RCC 7860 (cell line): ENCODE measurements around the gene CNOT6.
A peak's percentile ranks its signal among the peaks of the same experiment; 100 is the strongest.

ENCODE experiments used
- DNase-seq: peaks from one replicate; pipeline ENCODE4 v3.0.0-alpha.2; 2015; ENCODE audit warnings: low spot score
- FAIRE-seq: peaks from 2 replicates; lab custom pipeline; 2012; peaks lifted over from hg19 to GRCh38; lab: Jason Lieb, UNC

The CNOT6 gene

DNA sequence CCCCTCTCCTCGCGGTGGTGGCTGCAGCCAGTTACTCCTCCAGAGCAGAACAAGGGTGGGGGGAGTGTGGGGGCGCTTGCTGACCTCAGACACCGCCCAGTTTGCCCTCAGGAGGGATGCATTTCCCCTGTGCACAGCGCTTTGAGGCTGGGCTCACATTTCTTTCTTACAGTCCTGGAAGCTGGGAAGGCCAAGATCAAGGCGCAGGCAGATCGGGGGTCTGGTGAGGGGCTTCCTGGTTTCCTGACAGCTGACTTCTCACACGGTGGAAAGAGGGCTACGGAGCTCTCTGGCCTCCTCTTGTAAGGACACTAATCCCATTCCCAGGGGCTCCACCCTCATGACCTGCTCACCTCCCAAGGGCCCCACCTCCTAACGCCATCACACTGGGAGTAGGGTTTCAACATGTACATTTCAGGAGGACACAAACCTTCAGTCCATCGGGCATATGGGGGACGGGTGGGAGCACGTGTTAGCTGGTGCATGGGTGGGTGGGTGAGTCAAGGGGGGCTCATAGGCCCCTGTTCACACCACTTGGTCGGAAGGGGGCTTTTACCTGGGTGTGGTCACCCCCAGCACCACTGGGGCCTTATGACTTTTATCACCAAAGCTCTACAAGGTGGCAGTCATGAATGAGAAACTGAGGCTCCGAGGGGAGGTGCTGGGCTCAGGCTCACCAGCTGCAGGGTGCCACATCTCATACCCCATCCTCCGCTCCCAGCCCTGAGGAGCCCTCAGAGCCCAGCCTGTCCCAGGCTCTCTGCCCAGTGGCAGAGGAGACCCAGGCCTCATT is 104.8 kb downstream of the CNOT6 start:
- no peak for DNase-seq
- FAIRE-seq = no peak

DNA sequence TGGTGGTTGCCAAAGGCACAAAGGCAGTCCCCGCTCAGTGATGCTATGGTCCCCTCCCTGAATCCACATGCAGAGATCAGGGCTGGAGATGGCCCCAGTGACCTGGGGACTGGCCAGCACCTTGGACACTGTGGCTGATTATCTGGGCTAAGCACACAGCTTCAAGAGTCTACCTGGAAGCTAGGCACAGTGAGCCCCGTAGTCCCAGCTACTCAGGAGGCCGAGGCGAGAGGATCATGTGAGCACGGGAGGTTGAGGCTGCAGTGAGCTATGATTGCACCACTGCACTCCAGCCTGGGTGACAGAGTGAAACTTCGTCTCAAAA is 105.4 kb downstream of the CNOT6 start:
- DNase-seq (no peak), FAIRE-seq (no peak)

DNA sequence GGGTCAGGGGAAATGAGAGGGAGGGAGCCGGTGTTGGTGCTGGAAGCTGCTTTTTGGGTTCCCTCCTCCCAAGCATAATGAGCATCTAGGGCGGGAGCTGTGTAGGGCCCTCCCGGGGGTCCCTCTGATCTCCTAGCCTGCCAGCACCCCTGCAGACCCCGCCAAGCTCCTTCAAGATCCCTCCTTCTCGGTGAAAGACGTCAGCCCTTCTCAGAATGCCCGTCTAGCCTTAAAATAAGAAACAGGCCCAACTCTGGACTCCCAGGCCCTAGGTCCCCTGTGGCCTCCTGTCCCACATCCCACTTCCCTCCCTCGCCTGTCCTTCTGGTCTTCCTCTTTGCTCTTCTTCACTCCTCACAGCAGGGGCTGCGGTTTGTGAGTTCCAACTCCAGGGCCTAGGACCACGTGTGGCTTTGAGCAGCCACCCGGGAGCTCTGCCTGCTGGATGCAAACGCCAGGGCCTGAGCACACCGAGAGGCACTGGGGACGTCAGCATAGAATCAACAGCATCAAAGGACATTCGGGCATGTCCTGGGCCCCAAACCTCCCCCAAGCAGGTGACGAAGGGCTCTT is 105.9 kb downstream of the CNOT6 start:
- no peak for FAIRE-seq

DNA sequence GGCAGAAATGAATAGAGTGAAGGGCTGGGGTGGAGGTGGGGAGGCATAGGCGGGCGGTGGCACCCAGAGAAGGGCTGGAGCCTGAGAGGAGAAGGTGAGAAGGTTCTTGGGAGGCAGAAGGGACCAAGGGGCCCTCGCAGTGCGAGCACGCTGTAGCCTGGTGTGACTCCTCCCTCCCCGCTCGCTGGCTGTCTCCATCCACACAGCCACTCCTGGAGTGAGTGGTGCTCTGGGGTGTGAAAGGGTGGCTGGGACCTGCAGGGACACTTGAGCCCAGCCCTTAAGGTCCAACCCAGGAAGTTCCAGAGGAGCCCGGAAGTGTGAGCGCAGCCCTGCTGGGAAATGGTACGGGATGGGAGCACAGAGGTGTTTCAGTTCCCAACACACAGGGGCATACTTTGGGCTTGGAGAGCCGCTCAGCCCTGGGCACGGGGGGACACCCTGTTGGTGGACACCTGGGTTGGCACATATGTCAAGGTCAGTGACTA is 106.4 kb downstream of the CNOT6 start:
- no peak for DNase-seq

More for the DNA sequence above, 105.9 kb downstream of the CNOT6 start:
- DNase-seq = no peak

DNA sequence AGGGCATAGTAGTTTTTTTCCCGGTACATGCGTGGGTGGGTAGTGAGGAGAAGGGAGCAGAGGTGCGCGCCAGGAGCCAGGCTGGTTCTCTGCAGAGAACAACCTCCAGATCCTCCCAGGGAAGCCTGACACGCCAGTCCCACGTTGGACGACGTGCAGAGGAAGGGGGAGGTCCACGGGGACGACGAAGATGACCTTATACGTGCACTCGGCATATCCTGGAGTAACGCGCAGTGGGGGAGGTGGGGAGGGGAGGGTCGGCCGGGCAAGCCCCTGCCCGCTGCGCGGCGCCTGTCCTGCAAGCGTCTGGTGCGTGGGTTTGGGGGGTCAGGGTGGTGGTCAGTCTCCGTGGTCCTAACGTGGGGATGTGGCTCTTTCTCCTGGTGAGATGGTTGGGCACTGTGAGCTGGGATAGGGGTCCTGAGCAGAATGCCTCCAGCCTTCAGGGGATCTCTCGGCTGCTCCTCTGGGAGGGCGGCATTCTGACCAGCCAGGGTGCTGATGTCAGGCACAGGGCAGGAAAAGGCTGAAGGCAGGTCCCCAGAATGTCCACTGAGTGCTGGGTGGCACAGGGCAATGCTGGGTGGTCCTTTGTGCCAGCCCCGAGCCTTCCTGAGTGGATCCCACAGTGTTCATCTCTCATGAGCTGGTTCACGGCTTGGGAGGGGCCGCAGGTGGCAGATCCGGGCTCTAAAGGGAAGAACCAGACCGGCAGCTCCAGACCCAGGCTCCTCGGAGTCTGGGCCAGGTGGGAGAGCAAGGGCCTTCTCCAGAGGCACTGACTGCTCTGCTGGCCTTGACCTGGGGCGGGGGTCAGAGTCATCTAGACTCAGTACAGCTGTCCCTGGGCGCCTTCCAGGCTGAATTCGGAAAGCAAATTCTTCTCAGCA is 107.7 kb downstream of the CNOT6 start:
- no peak for FAIRE-seq
- DNase-seq = no peak

More for the DNA sequence above, 106.4 kb downstream of the CNOT6 start:
- FAIRE-seq = no peak

DNA sequence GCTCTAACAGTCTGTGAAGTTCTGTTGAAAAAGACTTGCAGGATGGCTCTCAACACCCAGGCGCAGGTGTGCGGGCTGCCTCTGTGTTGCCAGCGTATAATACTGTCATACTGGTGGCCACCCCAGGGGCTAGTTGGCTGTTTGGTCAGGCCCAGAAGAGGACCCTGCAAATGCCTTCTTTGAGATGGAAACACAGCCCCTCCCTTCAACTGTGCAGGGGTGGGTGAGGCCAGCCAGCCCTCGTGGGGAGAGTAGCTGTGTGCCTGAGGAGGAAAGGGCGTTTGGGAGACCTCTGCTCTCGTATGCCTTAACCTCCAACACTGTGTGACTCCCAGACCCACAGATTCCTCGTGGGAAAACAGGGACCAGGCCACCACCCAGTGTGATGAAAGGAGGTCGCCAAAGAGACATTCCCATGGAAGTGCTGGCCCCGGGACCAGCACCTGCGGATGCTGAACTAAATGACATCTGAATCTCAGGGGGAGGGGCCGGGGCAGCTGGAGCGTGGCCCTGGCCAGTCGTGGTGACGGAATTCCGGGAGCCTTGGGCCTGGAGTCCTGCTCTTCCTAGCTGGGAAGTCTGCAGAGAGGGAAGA is 108.4 kb downstream of the CNOT6 start:
- FAIRE-seq (no peak), DNase-seq (no peak)

DNA sequence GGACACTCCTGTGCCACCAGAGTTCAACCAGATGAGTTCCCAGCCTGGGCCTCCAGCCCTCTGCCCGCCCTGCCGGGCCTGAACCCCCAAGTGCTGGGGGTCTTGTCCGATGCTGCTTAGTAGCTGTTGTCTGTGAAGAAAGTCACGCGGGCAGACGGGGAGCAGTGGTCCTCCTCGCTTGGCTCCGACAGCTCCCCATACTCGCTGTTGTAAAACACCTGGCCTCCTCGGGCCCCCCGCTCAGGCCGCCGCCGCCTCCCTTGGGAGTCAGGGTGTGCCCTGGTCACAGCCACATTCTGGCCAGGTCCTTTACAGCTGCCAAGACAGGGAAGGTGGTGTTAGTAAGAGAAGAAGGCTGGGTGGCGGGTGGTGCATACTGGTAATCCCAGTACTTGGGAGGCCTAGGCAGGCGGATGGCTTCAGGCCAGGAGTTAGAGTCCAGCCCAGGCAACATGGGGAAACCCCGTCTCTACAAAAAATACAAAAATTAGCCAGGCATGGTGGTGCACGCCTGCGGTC is 109.0 kb downstream of the CNOT6 start:
- DNase-seq (no peak), FAIRE-seq (no peak)

DNA sequence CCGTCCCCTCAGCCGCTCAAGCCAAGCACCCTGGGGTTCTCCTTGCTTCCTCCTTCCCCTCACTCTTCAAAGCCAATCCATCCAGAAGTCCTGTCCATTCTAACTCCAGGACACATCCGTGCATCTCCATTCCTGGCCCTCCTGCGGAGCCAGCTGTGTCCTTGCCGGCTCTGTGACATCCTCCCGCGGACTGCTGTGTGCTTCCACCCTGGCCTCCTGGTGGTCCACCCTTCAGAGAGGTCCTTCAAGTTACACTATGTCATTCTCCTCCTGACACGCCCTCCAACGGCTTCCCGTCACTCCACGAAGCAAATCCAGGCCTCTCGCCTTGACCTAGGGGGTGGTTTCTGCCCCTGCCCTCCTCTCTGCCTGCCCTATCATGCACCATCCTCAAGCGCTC is 110.1 kb downstream of the CNOT6 start:
- no peak for FAIRE-seq

DNA sequence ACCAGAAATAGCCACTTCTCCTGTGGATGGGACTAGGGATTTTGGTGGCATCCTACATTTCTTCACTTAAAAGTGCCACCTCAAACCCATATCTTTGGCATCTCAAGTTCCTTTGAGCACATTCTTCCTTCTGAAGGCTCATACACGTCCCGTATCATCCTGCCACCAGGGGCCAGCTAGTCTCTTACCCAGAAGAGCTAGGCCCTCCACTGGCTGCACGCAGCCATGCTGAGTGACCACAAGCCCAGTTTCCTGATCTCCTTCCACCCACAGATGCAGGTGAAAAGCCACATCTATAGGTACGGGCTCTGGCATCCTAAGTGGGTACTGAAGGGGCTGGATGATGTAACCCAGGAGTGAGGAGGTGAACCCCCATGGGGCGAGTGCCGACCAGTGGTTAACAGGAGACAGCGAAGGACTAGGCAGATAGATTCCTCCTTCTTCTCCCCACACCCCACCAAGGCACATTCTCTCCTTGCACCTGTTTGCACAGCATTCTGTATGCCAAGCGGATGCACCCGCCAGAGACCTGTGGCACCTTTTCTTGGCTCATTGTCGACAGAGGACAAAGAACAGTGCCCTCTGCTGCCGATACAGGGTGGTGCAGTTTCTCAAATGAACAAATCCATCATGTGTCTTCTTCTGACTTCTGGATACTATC is 111.5 kb downstream of the CNOT6 start:
- no peak for FAIRE-seq
- DNase-seq = peak; percentile 38

More for the DNA sequence above, 110.1 kb downstream of the CNOT6 start:
- DNase-seq = no peak

DNA sequence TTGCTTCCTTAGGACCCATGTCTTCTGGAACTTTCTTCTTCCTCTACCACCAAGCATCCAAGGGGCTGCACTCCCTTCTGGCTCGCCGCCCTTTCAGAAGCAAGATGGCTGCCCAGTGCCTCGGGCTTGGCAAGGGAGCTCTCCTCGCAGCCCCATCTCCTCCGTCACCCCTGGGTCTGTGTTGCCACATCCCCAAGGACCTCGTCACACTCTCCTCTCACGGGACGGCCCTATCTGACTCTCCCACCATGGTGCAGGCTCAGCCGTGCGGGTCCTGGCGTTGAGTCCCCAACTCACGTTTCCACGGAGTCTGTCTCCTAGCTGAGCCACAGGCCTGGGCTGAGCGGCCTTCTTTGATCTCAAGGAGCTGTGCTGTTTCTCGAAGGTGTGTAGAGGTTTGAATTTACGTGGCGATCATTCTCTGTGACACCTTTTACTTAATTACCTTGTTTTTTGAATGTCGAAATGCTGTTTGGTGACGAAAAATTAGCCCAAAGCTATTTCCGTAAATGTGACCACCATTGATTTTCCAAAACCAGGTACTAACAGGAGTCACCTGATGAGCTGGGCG is 112.1 kb downstream of the CNOT6 start:
- DNase-seq (no peak), FAIRE-seq (no peak)

DNA sequence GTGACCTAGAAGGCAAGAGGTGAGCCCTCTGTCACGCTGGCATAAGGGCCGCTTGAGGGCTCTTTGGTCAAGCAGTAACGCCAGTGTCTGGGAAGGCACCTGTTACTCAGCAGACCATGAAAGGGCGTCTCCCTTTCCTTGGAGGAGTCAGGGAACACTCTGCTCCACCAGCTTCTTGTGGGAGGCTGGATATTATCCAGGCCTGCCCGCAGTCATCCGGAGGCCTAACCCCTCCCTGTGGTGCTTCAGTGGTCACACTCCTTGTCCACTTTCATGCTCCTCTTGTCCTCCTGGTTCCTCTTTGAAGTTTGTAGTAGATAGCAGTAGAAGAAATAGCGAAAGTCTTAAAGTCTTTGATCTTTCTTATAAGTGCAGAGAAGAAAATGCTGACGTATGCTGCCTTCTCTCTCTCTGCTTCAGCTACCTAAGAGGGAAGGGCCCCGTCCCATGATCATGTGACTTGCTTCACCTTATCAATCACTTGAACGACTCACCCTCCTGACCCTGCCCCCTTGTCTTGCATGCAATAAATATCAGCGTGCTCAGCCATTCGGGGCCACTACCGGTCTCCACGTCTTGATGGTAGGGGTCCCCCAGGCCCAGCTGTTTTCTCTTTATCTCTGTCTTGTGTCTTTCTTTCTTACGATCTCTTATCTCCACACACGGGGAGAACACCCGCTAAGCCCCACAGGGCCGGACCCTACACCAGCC is 113.8 kb downstream of the CNOT6 start:
- FAIRE-seq = no peak
- no peak for DNase-seq

DNA sequence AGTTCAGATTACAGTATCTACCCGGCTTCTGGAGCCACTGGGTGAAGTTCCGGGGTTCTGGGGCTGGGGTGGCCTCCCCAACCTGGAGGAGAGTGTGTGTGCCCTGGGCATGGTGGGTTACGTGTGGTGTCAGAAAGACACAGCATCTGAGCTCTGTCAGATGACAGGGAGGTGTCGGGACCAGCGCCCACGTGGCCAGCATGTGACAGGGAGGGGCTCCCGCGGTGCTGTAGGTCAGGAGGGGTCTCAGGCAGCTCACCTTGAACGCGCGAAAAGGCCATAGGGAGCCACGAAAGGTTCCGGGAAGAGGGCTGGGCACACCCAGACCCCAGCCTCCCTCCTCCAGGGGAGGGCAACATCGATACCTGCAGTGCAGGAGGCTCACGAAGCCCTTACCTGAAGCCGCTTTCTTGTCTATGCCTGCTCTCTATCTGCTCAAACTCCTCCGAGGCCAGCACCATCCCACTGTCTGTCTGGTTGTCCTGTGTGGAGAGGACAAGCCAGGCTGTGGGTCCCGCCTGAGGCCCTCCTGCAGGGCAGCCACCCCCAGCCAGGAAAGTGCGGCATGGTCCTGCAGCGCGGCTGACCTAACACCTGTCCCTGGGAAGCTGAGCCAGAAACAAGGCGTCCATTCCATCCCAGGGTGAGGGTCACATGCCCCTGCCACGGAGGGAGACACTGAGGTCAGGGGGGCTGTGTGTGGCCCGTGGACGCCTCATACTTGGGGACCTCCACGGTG is 114.6 kb downstream of the CNOT6 start:
- FAIRE-seq = no peak

DNA sequence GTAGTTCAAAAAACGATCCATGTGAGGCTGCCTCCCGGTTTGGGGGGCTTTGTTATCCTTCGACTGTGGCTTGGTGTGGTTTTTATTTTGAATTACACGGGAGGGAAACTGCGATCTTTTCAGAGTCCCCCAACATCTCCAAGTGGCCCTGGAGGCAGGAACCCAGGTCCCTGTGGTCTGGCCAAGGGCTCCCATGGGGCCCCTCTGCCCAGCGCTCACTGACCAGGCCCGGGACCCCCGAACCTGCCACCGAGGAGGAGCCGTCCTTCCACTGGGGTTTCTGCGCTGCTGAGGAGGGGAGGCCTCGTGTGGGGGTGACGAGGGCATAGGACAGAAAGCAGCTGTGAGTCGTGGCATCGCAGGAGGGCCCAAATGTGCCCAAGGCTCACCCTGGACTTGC is 115.2 kb downstream of the CNOT6 start:
- FAIRE-seq (no peak), DNase-seq (no peak)

More for the DNA sequence above, 114.6 kb downstream of the CNOT6 start:
- DNase-seq = no peak

DNA sequence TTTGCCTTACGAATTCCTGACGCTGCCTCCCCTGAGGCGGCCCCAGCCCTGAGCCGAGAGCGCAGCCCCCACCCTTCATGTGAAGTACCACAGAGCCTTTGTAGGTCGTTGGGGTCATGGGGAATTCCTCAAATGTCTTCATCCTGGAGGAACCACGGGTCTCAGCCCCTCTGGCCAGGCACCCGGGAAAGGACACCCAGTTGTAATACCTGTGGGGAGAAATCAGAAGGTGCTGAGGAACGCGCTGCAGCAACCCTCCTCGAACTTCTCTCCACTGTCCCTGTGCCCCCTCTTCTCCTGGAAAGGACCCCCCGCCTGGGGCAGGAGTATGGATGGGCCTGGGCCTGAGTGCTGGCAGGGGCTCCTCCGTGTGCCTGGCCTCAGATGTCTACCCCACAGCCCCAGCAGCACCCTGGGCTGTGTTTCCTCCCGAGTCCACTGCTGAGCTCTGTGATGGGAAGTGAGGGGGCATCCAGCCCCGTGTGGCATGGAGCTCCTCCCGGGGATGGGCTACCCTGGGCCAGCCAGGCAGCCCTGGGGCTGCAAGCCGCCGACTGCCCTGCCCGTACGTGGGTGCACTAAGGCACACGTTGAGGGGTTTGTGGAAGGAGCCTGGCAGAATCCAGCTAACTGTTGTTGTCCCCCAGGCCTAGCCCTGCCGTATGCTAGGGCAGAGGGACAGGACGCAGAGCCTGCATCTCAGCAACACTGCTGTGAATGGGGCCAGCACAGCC is 115.8 kb downstream of the CNOT6 start:
- no peak for FAIRE-seq
- no peak for DNase-seq

DNA sequence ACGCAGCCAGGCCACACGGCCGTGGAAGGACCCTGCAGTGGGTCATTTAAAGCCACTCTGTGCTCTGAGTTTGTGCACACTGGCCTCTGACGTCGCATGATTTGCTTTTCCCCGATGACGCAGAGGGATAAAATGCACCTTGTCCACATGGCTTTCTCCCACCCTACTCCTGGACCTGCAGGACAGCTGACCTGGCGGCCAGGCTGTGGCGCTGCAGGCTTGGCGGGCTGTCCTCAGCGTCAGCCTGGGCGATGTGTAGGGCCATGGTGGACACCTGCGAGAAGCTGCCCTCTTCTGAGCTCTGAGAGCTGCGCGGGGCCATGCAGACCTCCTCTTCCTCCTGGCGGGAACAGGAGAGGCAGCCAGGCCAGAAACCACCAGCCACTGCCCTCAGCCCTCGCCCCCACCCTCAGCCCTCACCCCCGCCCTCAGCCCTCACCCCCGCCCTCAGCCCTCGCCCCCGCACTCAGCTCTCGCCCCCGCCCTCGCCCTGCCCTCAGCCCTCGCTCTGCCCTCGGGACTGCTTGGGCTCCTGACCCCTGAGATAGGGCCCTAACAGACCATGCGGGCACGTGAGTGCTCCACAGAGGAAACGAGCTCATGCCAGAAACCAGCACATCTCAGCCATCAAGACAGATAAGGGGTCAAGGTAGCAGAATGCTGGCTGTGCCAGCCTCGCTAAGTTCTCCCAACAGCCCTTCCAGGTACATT is 117.1 kb downstream of the CNOT6 start:
- FAIRE-seq (no peak), DNase-seq (no peak)

DNA sequence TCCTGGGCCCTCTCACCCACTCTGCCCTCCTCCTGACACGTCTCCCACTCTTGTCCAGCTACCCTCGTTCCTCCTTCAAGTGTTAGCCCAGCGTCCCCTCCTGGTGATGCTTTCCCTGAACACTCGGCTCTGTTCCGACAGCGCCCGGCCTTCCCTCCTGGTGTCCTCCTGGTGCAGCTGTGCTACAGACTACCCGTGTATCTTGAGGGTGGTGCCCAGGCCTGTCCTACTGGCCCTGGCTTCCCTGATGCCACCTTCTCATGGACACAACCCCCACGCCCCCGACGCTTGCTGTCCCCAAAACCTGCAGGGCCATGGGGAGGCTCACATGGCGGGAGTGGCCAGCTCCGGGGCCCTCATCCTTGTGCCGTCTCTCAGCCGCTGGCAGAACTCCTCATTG is 118.5 kb downstream of the CNOT6 start:
- FAIRE-seq (no peak), DNase-seq (no peak)

DNA sequence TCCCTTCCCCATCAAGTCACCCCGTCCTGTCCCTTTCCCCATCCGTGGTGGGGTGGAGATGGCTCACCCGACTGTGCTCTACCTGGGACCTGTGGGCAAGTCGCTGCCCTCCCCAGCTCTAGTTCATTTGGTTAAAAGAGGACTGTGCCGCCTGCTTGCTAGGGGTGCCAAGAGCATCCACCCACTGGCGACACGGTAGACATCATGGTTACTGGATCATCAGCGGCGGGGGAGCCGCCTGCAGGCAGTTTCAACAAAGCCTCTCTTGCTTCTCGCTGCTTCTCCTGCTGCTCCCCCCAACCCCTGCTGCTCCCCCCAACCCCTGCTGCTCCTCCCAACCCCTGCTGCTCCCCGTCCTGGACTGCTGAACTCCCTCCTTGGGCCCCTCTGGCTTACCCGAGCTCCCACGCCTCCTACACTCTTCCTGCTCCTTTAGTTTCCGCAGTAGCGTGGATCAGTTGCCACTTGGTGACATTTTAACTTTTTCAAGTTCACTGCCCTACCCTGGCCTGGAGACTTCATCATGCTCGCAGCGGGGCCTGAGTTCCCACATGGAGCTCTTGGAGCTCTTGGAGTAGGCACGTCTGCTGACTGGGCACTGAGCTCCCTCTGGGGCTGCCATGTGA is 119.1 kb downstream of the CNOT6 start:
- DNase-seq (no peak), FAIRE-seq (no peak)
